ENCODE results near the gene REPIN1. TPM values are rescaled to one million over a fixed set of nuclear protein-coding genes. Genes with fewer than 3 reads are reported as not detected.
A peak's percentile ranks its signal among the peaks of the same experiment; 100 is the strongest.

The REPIN1 gene
- polyA plus RNA-seq, 2 of the 4 experiments (the other 2 are of a cell fraction): 48.1 to 101 TPM

DNA sequence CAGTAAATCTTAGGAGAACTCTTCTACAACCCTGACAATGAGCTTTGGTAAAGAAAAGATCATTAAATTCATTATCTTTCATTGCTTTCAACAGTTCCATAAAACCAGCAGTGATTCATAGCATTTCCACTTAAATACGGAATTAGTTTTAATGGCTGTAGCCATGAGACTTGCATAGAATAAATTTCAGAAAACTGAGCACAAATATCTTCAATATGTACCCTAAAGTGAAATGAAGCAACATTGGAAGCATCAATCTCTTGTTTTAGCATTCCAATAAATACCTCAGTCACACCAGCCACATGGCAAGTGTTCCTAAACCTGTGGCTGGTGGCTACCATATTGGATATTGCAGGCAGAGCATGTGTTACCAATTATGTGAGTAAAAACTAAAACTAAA is 23.6 kb upstream of the REPIN1 start:
- ChIA-PET POLR2A (no interaction called here), CTCF (interaction anchor here (3.4 kb wide), 1 partner anchor 11 kb away, joined by 19 read pairs; no protein-coding TSS in a partner anchor)
- FAIRE-seq (no peak), ATAC-seq (no peak), DNase-seq (ENCODE audit: low read depth in 1 of 2, low spot score in 1 of 2) (no peak)
- no peak overlapping the region for H3K27ac ChIP-seq
- H3K4me2 ChIP-seq: no peak overlapping the region
- no peak overlapping the region for H3K4me3 ChIP-seq
- peaks cover 16% of the 10 kb centered on the region; the same call in 1 of the 3 replicates for H3K9me3 ChIP-seq
- WGBS (ENCODE audit: missing lambda C conversion rate): 78% methylated on average over 1 of the region's 1 CpG
- no peaks in the 10 kb centered on the region for H3K4me1 ChIP-seq
- TF ChIP-seq NPAS2 (CRISPR knock-in tag; IDR thresholded peaks at IDR 0.05; ENCODE audit: borderline replicate concordance): no peak
- TF ChIP-seq, protein P1, sequence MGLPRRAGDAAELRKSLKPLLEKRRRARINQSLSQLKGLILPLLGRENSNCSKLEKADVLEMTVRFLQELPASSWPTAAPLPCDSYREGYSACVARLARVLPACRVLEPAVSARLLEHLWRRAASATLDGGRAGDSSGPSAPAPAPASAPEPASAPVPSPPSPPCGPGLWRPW (IDR thresholded peaks at IDR 0.05): no peak

DNA sequence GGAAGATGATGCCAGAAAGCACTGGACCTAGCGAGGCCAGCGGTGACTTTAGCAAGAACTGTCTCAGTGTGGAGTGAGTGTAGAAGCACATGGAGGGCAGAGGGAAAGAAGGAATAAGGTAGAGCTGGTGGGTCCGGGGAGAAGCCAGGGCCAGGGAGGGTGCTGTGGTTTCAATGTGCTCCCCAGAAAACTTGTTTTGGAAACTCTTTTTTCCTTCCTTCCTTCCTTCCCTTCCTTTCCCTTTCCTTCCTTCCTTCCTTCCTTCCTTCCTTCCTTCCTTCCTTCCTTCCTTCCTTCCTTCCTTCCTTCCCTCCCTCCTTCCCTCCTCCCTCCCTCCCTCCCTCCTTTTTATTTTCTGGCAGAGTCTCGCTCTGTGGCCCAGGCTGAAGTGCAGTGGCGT is 21.7 kb upstream of the REPIN1 start:
- no peak for TF ChIP-seq MAFK (IDR thresholded peaks at IDR 0.05; ENCODE audit: partially characterized antibody)
- TF ChIP-seq HOXB13 (CRISPR knock-in tag; IDR thresholded peaks at IDR 0.05; ENCODE audit: low read depth): no peak
- TF ChIP-seq, protein P2, sequence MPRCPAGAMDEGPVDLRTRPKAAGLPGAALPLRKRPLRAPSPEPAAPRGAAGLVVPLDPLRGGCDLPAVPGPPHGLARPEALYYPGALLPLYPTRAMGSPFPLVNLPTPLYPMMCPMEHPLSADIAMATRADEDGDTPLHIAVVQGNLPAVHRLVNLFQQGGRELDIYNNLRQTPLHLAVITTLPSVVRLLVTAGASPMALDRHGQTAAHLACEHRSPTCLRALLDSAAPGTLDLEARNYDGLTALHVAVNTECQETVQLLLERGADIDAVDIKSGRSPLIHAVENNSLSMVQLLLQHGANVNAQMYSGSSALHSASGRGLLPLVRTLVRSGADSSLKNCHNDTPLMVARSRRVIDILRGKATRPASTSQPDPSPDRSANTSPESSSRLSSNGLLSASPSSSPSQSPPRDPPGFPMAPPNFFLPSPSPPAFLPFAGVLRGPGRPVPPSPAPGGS (IDR thresholded peaks at IDR 0.05): no peak
- TF ChIP-seq RFX5 (IDR thresholded peaks at IDR 0.05): no peak
- no peak for TF ChIP-seq CEBPB (IDR thresholded peaks at IDR 0.05)
- TF ChIP-seq HOXB5 (CRISPR knock-in tag; IDR thresholded peaks at IDR 0.05): no peak
- FAIRE-seq: no peak
- ChIA-PET POLR2A (no interaction called here), CTCF (interaction anchor here (0.8 to 3.4 kb wide), 2 partner anchors 9 to 29 kb away, joined by 4 to 19 read pairs; no protein-coding TSS in a partner anchor)
- Histone ChIP-seq H3K4me2 (no peak overlapping the region), H3K4me3 (no peak overlapping the region), H3K9me3 (peaks cover 16% of the 10 kb centered on the region; the same call in 1 of the 3 replicates), H3K4me1 (no peaks in the 10 kb centered on the region; the same call in 2 of the 3 replicates), H3K27ac (no peak overlapping the region)
- ATAC-seq: no peak
- 51% methylated on average over 5 of the region's 5 CpGs for WGBS (ENCODE audit: missing lambda C conversion rate)
- DNase-seq (ENCODE audit: low read depth in 1 of 2, low spot score in 1 of 2): no peak

DNA sequence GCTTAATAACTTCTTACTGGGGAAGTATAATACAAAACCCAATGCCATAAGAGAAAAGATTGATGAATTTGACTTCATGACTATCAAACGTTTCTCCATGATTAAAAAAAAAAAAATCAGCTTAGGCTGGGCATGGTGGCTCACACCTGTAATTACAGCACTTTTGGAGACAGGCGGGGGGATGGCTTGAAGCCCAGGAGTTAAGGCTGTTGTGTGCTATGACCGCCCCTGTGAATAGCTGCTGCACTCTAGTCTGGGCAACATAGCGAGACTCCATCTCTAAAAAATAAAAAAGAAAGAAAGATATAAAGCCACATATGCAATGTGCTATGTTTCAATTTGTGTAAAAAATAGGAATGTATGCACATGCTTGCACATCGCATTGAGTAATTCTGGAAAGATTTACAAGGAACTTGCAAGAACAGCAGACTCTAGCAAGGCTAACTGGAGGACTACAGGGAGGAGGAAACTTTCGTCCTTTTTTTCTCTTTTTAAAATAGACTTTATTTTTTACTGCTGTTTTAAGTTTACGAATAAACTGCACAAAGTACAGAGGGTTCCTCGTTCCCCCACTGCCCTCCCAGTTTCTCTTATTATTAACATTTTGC is 16.9 kb upstream of the REPIN1 start:
- TF ChIP-seq ZSCAN20 (CRISPR knock-in tag; IDR thresholded peaks at IDR 0.05) (no peak), POLR2A (IDR thresholded peaks at IDR 0.05; ENCODE audit: low read length) (no peak), MYC (IDR thresholded peaks at IDR 0.05; ENCODE audit: borderline replicate concordance, low read length) (no peak), CEBPB (IDR thresholded peaks at IDR 0.05) (no peak), MAFK (IDR thresholded peaks at IDR 0.05; ENCODE audit: partially characterized antibody) (no peak), TFCP2L1 (CRISPR knock-in tag; IDR thresholded peaks at IDR 0.05) (no peak), KDM5A (IDR thresholded peaks at IDR 0.05) (no peak), FOSL2 (IDR thresholded peaks at IDR 0.05) (no peak), FOSL2 (CRISPR knock-in tag; IDR thresholded peaks at IDR 0.05) (no peak), RCOR1 (IDR thresholded peaks at IDR 0.05; ENCODE audit: low read depth, low read length) (no peak), EHMT2 (IDR thresholded peaks at IDR 0.05; ENCODE audit: low read depth) (no peak), HEYL (CRISPR knock-in tag; IDR thresholded peaks at IDR 0.05) (no peak), MAZ (IDR thresholded peaks at IDR 0.05; ENCODE audit: borderline replicate concordance, low read depth, low read length) (no peak), CHD4 (IDR thresholded peaks at IDR 0.05; ENCODE audit: borderline replicate concordance) (no peak), HDAC2 (IDR thresholded peaks at IDR 0.05) (no peak), ZC3H11A (IDR thresholded peaks at IDR 0.05) (no peak)
- TF ChIP-seq, protein P3, sequence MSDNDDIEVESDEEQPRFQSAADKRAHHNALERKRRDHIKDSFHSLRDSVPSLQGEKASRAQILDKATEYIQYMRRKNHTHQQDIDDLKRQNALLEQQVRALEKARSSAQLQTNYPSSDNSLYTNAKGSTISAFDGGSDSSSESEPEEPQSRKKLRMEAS (IDR thresholded peaks at IDR 0.05): no peak
- TF ChIP-seq, protein P1 (IDR thresholded peaks at IDR 0.05): no peak
- TF ChIP-seq, protein P4, sequence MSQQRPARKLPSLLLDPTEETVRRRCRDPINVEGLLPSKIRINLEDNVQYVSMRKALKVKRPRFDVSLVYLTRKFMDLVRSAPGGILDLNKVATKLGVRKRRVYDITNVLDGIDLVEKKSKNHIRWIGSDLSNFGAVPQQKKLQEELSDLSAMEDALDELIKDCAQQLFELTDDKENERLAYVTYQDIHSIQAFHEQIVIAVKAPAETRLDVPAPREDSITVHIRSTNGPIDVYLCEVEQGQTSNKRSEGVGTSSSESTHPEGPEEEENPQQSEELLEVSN (IDR thresholded peaks at IDR 0.05; ENCODE audit: borderline replicate concordance, low read depth): no peak
- TF ChIP-seq, protein P5, sequence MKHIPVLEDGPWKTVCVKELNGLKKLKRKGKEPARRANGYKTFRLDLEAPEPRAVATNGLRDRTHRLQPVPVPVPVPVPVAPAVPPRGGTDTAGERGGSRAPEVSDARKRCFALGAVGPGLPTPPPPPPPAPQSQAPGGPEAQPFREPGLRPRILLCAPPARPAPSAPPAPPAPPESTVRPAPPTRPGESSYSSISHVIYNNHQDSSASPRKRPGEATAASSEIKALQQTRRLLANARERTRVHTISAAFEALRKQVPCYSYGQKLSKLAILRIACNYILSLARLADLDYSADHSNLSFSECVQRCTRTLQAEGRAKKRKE (CRISPR knock-in tag; IDR thresholded peaks at IDR 0.05; ENCODE audit: low read depth): no peak
- Histone ChIP-seq H3K4me1 (peaks cover 3% of the 10 kb centered on the region; the same call in 1 of the 3 replicates), H3K27ac (no peak overlapping the region), H3K4me3 (no peak overlapping the region), H3K9me3 (no peaks in the 10 kb centered on the region), H3K4me2 (peak overlapping the region; percentile 19; the same call in 2 of the 3 replicates)
- FAIRE-seq (no peak), ATAC-seq (peak; percentile 74 to 76), DNase-seq (ENCODE audit: low read depth in 1 of 2, low spot score in 1 of 2) (no peak)
- ChIA-PET CTCF (no interaction called here), POLR2A (no interaction called here)
- 50% methylated on average over 8 of the region's 8 CpGs for WGBS (ENCODE audit: missing lambda C conversion rate)

Data from A549 (cell line).